Neural cell (in vitro differentiated cells): Measurements from ENCODE around the gene TRMT11.

Experiments used
- EP300 ChIP-seq: fragments of 450-650 bp; conservative IDR thresholded peaks from 2 replicates; pipeline ENCODE4 v1.6.1; 2014; ENCODE audit warnings: antibody characterized with exemption, mild to moderate bottlenecking, moderate library complexity; ENCODE audit not compliant: poor library complexity, severe bottlenecking
- EZH2 ChIP-seq: fragments of 200-600, 300-800 bp; shearing (Covaris generic), sonication (generic); IDR thresholded peaks from 2 replicates; pipeline ENCODE4 v1.6.1; 2014; ENCODE audit warnings: antibody characterized with exemption, low read length, borderline replicate concordance, mild to moderate bottlenecking; ENCODE audit not compliant: insufficient read depth, poor library complexity, severe bottlenecking
- MXI1 ChIP-seq: fragments of 450-650 bp; conservative IDR thresholded peaks from 2 replicates; pipeline ENCODE4 v1.6.1; 2014; ENCODE audit warnings: antibody characterized with exemption, mild to moderate bottlenecking; ENCODE audit not compliant: poor library complexity, severe bottlenecking
- POLR2AphosphoS5 ChIP-seq: IDR thresholded peaks from 2 replicates; pipeline ENCODE4 v1.6.1; 2012
- SMC3 ChIP-seq: fragments of 450-650 bp; conservative IDR thresholded peaks from 2 replicates; pipeline ENCODE4 v1.6.1; 2014; ENCODE audit warnings: antibody characterized with exemption, mild to moderate bottlenecking, moderate library complexity; ENCODE audit not compliant: poor library complexity
- TAF1 ChIP-seq: IDR thresholded peaks from 2 replicates; pipeline ENCODE4 v1.6.1; 2012; ENCODE audit warnings: low read depth
- TF ChIP-seq, protein P1 (sequence below): fragments of 450-650 bp; IDR thresholded peaks from 2 replicates; pipeline ENCODE4 v1.5.1; 2014; ENCODE audit warnings: antibody characterized with exemption, mild to moderate bottlenecking, moderate library complexity; ENCODE audit not compliant: poor library complexity, severe bottlenecking

DNA sequence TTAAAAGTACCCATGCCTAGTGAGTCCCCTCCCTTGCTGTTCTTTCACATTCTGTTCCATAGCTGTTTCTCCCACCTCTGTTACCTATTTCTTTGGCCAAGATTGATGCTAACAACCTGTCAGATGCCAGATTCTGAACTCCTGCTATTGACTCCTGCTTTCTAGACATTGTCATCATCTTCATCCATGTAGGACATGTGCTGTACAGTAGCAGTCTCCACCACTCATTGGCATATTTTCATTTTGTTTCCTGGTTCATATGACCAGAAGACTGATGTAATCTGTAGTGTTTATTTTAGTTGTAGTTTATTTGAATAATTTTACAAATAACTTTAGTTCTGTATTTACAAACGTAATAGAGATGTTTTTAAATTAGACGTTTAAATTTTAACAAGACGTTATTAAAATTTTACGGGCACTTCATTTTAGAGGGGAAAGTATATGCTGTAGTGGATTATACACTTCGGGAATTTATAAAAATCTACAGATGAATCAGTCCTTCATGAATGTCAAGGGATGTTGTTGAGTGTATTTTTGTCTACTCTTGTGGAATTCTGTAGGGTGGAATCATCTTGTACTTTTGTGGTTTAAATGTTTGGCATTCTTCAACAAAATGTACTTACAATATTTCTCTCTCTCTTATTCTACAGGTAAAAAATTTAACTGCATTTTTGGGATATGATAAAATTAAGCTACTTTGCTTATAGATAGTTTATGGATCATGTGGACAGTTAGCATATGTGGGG, 34.1 kb downstream of the TRMT11 start:
- TF ChIP-seq, protein P1, sequence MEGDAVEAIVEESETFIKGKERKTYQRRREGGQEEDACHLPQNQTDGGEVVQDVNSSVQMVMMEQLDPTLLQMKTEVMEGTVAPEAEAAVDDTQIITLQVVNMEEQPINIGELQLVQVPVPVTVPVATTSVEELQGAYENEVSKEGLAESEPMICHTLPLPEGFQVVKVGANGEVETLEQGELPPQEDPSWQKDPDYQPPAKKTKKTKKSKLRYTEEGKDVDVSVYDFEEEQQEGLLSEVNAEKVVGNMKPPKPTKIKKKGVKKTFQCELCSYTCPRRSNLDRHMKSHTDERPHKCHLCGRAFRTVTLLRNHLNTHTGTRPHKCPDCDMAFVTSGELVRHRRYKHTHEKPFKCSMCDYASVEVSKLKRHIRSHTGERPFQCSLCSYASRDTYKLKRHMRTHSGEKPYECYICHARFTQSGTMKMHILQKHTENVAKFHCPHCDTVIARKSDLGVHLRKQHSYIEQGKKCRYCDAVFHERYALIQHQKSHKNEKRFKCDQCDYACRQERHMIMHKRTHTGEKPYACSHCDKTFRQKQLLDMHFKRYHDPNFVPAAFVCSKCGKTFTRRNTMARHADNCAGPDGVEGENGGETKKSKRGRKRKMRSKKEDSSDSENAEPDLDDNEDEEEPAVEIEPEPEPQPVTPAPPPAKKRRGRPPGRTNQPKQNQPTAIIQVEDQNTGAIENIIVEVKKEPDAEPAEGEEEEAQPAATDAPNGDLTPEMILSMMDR, result no peak
- TF ChIP-seq EZH2 (no peak), POLR2AphosphoS5 (no peak), EP300 (no peak), TAF1 (no peak), MXI1 (no peak), SMC3 (no peak)
